Gastroesophageal sphincter (tissue), 4 donors: ENCODE measurements around the gene MYRIP. TPM values are rescaled to one million over a fixed set of nuclear protein-coding genes. Genes with fewer than 3 reads are reported as not detected.
"Not testable (repeated sequence)": the region's sequence is repeated elsewhere in the genome, so short reads cannot be mapped to it uniquely, and the experiment has no call there.

ENCODE experiments used
- ATAC-seq: fragments of 150-250 bp; one replicate; pipeline ENCODE4 v1.9.1; 2016; ENCODE audit warnings: mild to moderate bottlenecking, moderate library complexity
- H3K27ac ChIP-seq, 4 donors: fragments of 200-600 bp; sonication (generic) in 3 of 4; 1 replicate in 3 of 4; 2 replicates in 1 of 4; pipeline ENCODE4 v1.5.1; 2016 to 2019
- H3K27me3 ChIP-seq: fragments of 200-600 bp; sonication (generic); one replicate; pipeline ENCODE4 v1.5.1; 2019
- H3K36me3 ChIP-seq, 2 donors: fragments of 200-600 bp; sonication (generic); one replicate each; pipeline ENCODE4 v1.5.1; 2019; ENCODE audit warnings: control low read depth in 1 of 2
- H3K4me1 ChIP-seq, 3 donors: fragments of 200-600 bp; sonication (generic); 1 replicate in 2 of 3; 2 replicates in 1 of 3; pipeline ENCODE4 v1.5.1; 2016 to 2019; ENCODE audit warnings: control low read depth in 2 of 3
- H3K4me3 ChIP-seq, 2 donors: fragments of 200-600 bp; sonication (generic); one replicate each; pipeline ENCODE4 v1.5.1; 2019; ENCODE audit warnings: mild to moderate bottlenecking in 1 of 2, moderate library complexity in 1 of 2
- H3K9me3 ChIP-seq, 3 donors: fragments of 200-600 bp; sonication (generic); one replicate each; pipeline ENCODE4 v1.5.1; 2017 to 2019; ENCODE audit warnings: control low read depth in 2 of 3
- CTCF ChIP-seq, 4 experiments: fragments of 200-600 bp in 2 of 4; fragments of 450-650 bp in 2 of 4; sonication (generic) in 1 of 4; IDR thresholded peaks; one replicate each; pipeline ENCODE4 v1.5.1; 2017 to 2019; ENCODE audit warnings: antibody characterized with exemption in 4 of 4, mild to moderate bottlenecking in 2 of 4, moderate library complexity in 2 of 4
- EP300 ChIP-seq: sonication (generic); formaldehyde crosslinking; IDR thresholded peaks from one replicate; pipeline ENCODE4 v1.6.1; 2017; ENCODE audit warnings: antibody characterized with exemption, mild to moderate bottlenecking
- POLR2A ChIP-seq, 2 donors: fragments of 450-650 bp; IDR thresholded peaks; one replicate each; pipeline ENCODE4 v1.6.1; 2017; ENCODE audit warnings: antibody characterized with exemption in 2 of 2, mild to moderate bottlenecking in 2 of 2, moderate library complexity in 1 of 2
- POLR2AphosphoS5 ChIP-seq: sonication (generic); formaldehyde crosslinking; IDR thresholded peaks from one replicate; pipeline ENCODE4 v1.6.1; 2017; ENCODE audit warnings: antibody characterized with exemption
- WGBS, 2 donors: methylation state at CpG; one replicate each; pipeline ENCODE4 v1.1.5; 2018; ENCODE audit warnings: low coverage in 1 of 2; 5-methylcytosine and 5-hydroxymethylcytosine counted together
- total RNA-seq, 4 donors: library from RNA; depleted of rRNA; stranded (reverse); fragments of >200 nt; gene quantifications; one replicate each; pipeline ENCODE4 v1.1.0, GENCODE V29; 2016

Gene MYRIP
- total RNA-seq, 4 donors from 2014 or later = 3.7 to 6.4 (median 5.0) TPM

- H3K4me3 ChIP-seq = no peak overlapping the region
- no peak for TF ChIP-seq POLR2AphosphoS5
- TF ChIP-seq POLR2A (IDR thresholded peaks at IDR 0.05) = no peak
- no peak for TF ChIP-seq EP300
- no peak for TF ChIP-seq CTCF (IDR thresholded peaks at IDR 0.05)
- no peak overlapping the region for H3K27ac ChIP-seq
- H3K9me3 ChIP-seq = peaks cover 0 to 9% (median 0%) of the 10 kb centered on the region in 3 donors
- no peaks in the 10 kb centered on the region for H3K36me3 ChIP-seq
- 13 to 30% methylated on average over 1 of the region's 1 CpG for WGBS, 2 donors
- H3K27me3 ChIP-seq = no peaks in the 10 kb centered on the region
- no peak for ATAC-seq
- no peaks in the 10 kb centered on the region for H3K4me1 ChIP-seq
Measured at GRCh38 chr3:40021338-40021737, 211.9 kb downstream of the MYRIP start.

- TF ChIP-seq CTCF (IDR thresholded peaks at IDR 0.05) (no peak), POLR2AphosphoS5 (no peak)
- WGBS, 2 donors = 62 to 75% methylated on average over 1 to 3 of the region's 4 CpGs
- no peak for ATAC-seq
- Histone ChIP-seq H3K36me3 (no peaks in the 10 kb centered on the region), H3K4me3 (no peak overlapping the region), H3K9me3 (peaks cover 0 to 19% (median 0%) of the 10 kb centered on the region in 3 donors), H3K27me3 (peaks cover 3% of the 10 kb centered on the region), H3K27ac (no peak overlapping the region), H3K4me1 (no peaks in the 10 kb centered on the region)
Measured at GRCh38 chr3:40022297-40022827, 213.0 kb downstream of the MYRIP start.

- H3K36me3 ChIP-seq = no peaks in the 10 kb centered on the region
- no peak overlapping the region for H3K4me3 ChIP-seq
- TF ChIP-seq POLR2AphosphoS5 (no peak), EP300 (no peak), POLR2A (IDR thresholded peaks at IDR 0.05) (no peak), CTCF (IDR thresholded peaks at IDR 0.05) (no peak)
- WGBS, 2 donors = 85 to 100% methylated on average over 1 to 2 of the region's 2 CpGs
- H3K4me1 ChIP-seq = no peaks in the 10 kb centered on the region
- H3K27me3 ChIP-seq = peaks cover 3% of the 10 kb centered on the region
- H3K9me3 ChIP-seq = peaks cover 0 to 19% (median 0%) of the 10 kb centered on the region in 3 donors
- no peak for ATAC-seq
- no peak overlapping the region for H3K27ac ChIP-seq
Measured at GRCh38 chr3:40024526-40024925, 215.1 kb downstream of the MYRIP start.

GRCh38 chr3:40025892-40026291, 216.5 kb downstream of the MYRIP start:
- H3K36me3 ChIP-seq, ATAC-seq, H3K27ac ChIP-seq, H3K4me3 ChIP-seq, H3K27me3 ChIP-seq, H3K4me1 ChIP-seq: not testable (repeated sequence)
- peaks cover 0 to 19% (median 0%) of the 10 kb centered on the region in 3 donors for H3K9me3 ChIP-seq
- 88 to 94% methylated on average over 7 to 9 of the region's 9 CpGs for WGBS, 2 donors

- H3K27ac ChIP-seq = no peak overlapping the region
- no peak overlapping the region for H3K4me3 ChIP-seq
- TF ChIP-seq EP300 = no peak
- no peak for TF ChIP-seq POLR2AphosphoS5
- WGBS, 2 donors = 91 to 95% methylated on average over 4 of the region's 4 CpGs
- ATAC-seq = no peak
- H3K36me3 ChIP-seq = no peaks in the 10 kb centered on the region
- no peaks in the 10 kb centered on the region for H3K9me3 ChIP-seq
- no peaks in the 10 kb centered on the region for H3K4me1 ChIP-seq
- H3K27me3 ChIP-seq = no peaks in the 10 kb centered on the region
Measured at GRCh38 chr3:40035177-40035576, 225.8 kb downstream of the MYRIP start.

GRCh38 chr3:40037582-40037981, 228.2 kb downstream of the MYRIP start:
- no peak for ATAC-seq
- no peaks in the 10 kb centered on the region for H3K36me3 ChIP-seq
- no peak overlapping the region for H3K4me3 ChIP-seq
- H3K27ac ChIP-seq = no peak overlapping the region
- H3K4me1 ChIP-seq = no peaks in the 10 kb centered on the region
- no peaks in the 10 kb centered on the region for H3K9me3 ChIP-seq
- no peaks in the 10 kb centered on the region for H3K27me3 ChIP-seq
- no peak for TF ChIP-seq POLR2AphosphoS5
- TF ChIP-seq POLR2A (IDR thresholded peaks at IDR 0.05) = no peak
- no peak for TF ChIP-seq EP300
- no peak for TF ChIP-seq CTCF (IDR thresholded peaks at IDR 0.05)
